Activated T-cell treated with anti-CD3 and anti-CD28 coated beads, Interleukin-2, amount 50 U/mL, for 48 hours (primary cell): ENCODE data around the gene P2RY8.
"Not testable (repeated sequence)": the region's sequence is repeated elsewhere in the genome, so short reads cannot be mapped to it uniquely, and the experiment has no call there.

Source experiments
- DNase-seq, 2 experiments: peaks; one replicate each; pipeline ENCODE4 v3.0.0-alpha.2; 2020

P2RY8 gene

DNA sequence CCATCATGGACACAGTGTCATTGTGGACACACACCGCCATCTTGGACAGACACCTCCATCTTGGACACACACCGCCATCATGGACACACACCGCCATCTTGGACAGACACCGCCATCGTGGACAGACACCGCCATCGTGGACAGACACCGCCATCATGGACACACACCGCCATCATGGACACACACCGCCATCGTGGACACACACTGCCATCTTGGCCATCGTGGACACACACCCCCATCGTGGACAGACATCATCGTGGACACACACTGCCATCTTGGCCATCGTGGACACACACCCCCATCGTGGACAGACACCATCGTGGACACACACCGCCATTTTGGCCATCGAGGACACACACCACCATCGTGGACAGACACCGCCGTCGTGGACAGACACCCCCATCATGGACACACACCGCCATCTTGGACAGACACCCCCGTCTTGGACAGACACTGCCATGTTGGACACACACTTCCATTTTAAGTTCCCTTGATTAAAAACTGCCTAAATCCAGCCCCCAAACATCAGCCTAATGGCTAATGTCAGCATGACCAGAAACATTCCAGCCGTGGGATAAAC lies 93.4 kb downstream of the P2RY8 start:
- DNase-seq = peak; percentile 15 to 16

GRCh38 chrX:1442724-1443367 lies 94.1 kb downstream of the P2RY8 start:
- DNase-seq = peak in 1 of 2 experiments; percentile 15

GRCh38 chrX:1442016-1442665 lies 94.8 kb downstream of the P2RY8 start:
- peak; percentile 7 to 15 for DNase-seq

- DNase-seq = peak; percentile 10
These were observed 96.5 kb downstream of the P2RY8 start for GRCh38 chrX:1440506-1440905.

DNA sequence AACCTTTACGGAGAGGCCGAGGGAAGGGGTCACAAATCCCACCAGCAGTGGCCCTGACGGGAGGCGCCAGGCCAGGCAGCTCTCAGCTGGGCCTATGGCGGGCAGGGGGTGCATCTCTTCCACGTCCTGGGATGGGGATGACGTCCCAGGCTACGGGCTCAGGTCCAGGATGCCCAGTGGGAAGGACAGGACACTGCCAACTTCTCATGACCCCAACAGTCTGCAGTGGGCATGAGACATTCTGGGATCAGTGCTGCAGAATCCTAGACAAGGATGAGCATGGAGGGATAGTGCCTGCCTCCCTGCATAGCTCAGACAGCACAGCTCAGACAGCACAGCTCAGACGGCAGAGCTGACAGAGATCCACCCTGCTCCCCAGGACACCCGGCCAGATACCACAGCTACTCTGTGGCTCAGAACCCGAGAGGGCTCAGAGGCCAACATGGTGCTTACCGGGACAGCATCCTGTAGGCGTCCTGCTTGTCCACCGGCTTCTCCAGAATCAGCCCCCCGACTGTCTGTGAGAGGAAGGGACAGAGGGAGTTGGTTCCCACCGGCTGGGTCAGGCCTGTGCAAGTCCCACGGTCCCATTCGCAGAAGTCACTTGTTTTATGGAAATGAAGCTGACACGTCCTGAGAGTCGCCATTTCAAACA lies 101.6 kb downstream of the P2RY8 start:
- no peak for DNase-seq

GRCh38 chrX:1434871-1435240 lies 102.1 kb downstream of the P2RY8 start:
- no peak for DNase-seq

- no peak for DNase-seq
These were observed 103.2 kb downstream of the P2RY8 start for GRCh38 chrX:1433646-1434357.

- DNase-seq = no peak
These were observed 106.5 kb downstream of the P2RY8 start for GRCh38 chrX:1430451-1430850.

DNA sequence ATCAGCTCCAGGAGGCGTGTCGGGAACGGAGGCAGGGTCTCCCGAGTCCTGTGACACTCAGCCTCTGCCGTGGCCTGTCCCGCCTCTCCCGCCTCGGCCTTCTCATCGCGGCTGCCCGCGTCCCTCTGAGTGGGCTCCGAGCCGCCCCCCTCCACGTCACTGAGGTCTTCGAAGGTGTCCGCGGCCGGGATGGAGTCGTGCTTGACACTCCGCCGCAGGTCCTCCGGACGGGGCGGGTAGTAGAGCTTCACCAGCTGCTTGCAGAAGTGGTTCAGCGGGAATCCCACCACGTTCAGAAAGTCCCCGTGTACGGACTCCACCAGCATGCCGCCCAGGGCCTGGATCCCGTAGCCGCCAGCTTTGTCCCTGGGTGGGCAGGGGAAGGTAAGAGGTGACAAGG lies 109.2 kb downstream of the P2RY8 start:
- no peak for DNase-seq

DNA sequence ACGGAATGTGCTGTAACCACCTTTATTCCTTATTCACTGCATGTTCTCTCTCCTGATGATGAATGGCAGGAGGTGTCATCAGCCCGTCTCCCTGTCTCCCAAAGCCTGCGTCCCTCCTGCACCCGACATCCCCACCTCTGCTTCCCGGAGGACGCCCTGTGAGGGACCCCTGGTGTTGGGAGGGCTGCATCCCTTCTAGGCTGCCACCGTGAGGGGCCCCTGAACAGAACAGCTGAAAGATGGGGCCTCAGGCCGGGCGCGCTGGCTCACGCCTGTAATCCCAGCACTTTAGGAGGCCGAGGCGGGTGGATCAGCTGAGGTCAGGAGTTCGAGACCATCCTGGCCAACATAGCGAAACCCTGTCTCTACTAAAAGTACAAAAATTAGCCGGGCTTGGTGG lies 110.7 kb downstream of the P2RY8 start:
- DNase-seq = not testable (repeated sequence)

DNA sequence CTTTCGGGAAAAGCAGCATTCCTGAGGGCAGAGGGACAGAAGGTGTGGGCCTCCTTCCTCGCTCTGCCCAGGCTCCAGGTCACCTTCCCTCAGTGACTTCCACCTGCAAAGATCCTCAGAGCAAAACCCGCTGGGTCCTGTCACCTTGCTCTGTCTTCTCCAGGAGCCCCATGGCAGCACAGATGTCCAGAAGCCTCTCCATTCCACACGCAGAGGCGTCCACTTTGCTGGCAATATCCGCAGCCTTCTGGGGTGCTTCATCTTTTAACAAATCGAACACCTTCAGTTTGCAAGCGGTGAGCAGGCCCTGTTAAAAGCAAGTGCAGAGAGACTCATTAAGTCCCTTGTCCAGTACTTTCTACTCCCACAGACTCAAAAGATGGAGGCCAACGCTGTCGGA lies 111.6 kb downstream of the P2RY8 start:
- no peak for DNase-seq

- no peak for DNase-seq
These were observed 112.7 kb downstream of the P2RY8 start for GRCh38 chrX:1424147-1424851.

- DNase-seq = no peak
These were observed 113.8 kb downstream of the P2RY8 start for GRCh38 chrX:1423215-1423614.

DNA sequence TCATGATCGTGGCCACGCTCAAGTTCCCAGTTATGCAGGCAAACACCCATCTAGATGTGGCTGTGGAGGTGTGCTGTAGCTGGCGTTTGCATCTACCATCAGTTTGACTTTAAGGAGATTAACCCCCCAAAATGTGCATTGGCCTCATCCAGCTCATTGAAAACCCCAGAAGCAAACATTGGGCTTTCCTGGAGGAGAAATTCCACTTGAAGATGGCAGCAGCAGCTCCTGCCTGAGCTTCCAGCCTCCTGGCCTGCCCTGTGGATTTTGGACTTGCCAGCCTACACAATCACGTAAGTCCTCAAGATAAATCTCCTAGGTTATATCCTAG lies 114.9 kb downstream of the P2RY8 start:
- DNase-seq = no peak

DNA sequence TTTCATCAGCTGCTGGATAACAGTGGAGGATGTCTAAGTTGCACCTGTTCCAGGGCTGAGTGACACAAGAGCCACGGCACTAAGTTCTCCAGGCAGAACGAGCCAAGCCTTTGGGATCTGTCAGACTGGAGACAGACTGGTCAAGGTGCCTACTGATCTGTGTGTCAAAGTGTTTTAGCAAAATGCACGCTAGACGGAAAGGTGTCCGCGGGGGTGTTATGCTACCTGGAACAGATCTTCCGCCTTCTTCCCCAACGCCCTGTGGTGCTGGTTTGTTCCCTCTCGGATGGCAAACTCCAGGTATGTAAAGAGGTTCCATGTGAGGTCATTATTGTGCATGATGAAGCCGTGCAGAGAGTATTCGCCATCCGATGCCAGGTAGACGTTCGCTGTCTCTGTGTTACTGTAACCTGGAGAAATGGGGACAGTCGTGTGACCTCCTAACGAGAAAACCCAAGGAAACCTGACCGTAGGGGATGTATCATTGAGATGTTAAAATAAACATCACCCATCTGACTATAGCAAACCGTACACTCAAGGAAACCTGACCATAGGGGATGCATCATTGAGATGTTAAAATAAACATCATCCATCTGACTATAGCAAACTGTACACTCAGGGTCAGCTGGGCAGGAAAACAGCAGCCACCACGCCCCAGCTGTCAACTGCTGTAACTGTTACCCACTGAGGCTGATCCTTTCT lies 115.4 kb downstream of the P2RY8 start:
- DNase-seq = no peak

DNA sequence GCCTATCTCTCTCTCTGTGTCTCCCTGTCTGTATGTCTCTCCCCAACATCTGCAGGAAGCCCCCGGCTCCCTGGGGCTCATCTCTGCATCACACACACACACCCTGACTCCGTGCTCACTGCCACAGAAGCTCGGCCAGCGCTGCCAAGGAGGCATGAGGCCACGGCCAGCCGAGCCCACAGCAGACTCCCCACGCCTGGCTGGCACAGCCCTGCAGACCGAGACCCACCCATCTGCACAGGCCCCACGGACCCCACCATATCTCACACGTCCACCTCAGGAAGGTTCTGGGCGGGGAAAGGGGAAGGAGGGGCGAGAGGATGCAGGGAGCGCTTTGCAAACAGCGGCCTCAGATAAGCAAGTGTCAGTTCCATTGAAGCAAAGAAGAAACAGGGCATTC lies 116.6 kb downstream of the P2RY8 start:
- DNase-seq = no peak

- DNase-seq = no peak
These were observed 117.2 kb downstream of the P2RY8 start for GRCh38 chrX:1419545-1420355.

DNA sequence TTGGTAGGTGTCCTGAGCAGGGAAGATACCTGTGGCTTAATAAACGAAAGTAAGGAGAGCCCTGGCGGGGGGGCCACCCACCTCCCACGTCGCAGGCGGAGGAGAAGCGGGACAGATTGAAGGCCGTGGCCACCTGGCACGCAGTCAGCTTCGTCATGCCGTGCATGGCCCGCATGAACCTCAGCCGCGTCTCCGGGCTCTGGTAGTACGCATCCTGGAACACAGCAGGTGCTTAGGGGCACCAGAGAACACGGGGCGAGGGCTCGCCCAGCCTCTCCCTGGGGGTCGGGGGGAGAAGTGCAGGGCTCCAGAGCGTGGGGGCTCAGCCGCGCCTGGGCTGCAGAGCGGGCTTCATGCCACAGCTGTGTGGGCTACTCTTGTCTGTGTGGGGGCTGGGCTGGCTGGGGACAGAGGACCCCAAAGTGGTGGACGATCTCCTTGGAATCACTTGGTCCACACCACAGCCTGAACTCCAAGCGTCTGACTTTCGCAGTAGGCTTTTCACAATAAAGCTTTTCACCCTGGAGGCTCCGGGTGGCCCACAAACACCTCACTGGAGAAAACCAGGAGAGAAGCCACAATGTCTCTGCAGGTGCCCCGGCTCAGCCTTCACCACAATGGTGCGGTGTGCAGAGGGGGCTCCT lies 118.0 kb downstream of the P2RY8 start:
- no peak for DNase-seq

DNA sequence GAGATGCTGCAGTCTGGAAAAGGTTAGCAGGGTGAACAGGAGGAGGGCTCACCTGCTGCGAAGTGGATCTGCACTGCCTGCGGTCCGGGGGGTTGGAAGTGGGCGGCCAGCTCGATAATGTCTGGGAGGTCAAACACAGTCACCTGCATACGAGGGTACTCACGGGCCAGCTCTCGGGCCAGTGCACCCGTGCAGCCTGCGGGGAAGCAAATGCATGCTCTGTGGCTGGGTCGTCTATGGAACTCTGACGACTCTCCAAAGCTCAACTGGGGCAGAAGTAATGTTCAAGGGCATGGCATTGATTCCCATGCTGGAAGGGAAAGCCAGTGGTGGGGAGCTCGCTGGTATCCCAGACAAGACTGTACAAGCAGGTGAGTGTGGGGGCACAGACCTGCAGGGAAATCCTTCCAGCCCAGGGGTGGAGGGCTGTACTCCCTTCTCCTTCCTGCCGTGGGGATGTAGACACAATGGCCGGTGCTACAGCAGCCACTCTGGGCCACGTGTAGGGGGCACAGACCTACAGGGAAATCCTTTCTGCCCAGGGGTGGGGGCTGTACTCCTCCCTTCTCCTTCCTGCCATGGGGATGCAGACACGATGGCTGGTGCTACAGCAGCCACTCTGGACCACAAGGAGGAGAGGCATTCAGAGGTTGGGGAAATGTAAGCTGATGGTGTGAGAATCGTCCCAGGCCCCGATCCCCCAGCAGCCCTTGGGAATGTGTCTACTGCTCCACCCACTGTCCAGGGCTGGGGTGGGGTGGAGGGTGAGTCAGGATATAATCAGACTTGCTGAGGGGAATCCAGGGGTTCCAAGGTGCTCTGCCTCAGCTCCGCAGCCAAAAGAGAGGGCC lies 118.8 kb downstream of the P2RY8 start:
- DNase-seq = no peak
